Measurements from ENCODE around the gene ITPRIPL1.

The ITPRIPL1 gene

GRCh38 chr2:96325041-96325883 lies at the start of gene ITPRIPL1:
ITPRIPL1 (plus strand) TSS chr2:96325317; CDS start chr2:96325840, 523 bp downstream.
- TF ChIP-seq CTCF (IDR thresholded peaks at IDR 0.05) = no peak

- TF ChIP-seq CTCF (IDR thresholded peaks at IDR 0.05) = no peak
Observed at GRCh38 chr2:96276787-96277499, 48.2 kb upstream of the ITPRIPL1 start.

GRCh38 chr2:96287273-96287856 lies 37.8 kb upstream of the ITPRIPL1 start:
- TF ChIP-seq CTCF (IDR thresholded peaks at IDR 0.05) = no peak

- no peak for TF ChIP-seq CTCF (IDR thresholded peaks at IDR 0.05)
Observed at GRCh38 chr2:96291751-96292150, 33.4 kb upstream of the ITPRIPL1 start.

GRCh38 chr2:96296925-96297324 lies 28.2 kb upstream of the ITPRIPL1 start:
- no peak for TF ChIP-seq CTCF (IDR thresholded peaks at IDR 0.05)

- TF ChIP-seq CTCF (IDR thresholded peaks at IDR 0.05) = no peak
Observed at GRCh38 chr2:96301865-96302264, 23.3 kb upstream of the ITPRIPL1 start.

GRCh38 chr2:96304606-96305005 lies 20.5 kb upstream of the ITPRIPL1 start:
- TF ChIP-seq CTCF (IDR thresholded peaks at IDR 0.05) = no peak
